Measurements from ENCODE around the gene BICDL2.
A peak's percentile ranks its signal among the peaks of the same experiment; 100 is the strongest.
"Not testable (repeated sequence)": the region's sequence is repeated elsewhere in the genome, so short reads cannot be mapped to it uniquely, and the experiment has no call there.

Gene BICDL2, protein sequence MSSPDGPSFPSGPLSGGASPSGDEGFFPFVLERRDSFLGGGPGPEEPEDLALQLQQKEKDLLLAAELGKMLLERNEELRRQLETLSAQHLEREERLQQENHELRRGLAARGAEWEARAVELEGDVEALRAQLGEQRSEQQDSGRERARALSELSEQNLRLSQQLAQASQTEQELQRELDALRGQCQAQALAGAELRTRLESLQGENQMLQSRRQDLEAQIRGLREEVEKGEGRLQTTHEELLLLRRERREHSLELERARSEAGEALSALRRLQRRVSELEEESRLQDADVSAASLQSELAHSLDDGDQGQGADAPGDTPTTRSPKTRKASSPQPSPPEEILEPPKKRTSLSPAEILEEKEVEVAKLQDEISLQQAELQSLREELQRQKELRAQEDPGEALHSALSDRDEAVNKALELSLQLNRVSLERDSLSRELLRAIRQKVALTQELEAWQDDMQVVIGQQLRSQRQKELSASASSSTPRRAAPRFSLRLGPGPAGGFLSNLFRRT

DNA sequence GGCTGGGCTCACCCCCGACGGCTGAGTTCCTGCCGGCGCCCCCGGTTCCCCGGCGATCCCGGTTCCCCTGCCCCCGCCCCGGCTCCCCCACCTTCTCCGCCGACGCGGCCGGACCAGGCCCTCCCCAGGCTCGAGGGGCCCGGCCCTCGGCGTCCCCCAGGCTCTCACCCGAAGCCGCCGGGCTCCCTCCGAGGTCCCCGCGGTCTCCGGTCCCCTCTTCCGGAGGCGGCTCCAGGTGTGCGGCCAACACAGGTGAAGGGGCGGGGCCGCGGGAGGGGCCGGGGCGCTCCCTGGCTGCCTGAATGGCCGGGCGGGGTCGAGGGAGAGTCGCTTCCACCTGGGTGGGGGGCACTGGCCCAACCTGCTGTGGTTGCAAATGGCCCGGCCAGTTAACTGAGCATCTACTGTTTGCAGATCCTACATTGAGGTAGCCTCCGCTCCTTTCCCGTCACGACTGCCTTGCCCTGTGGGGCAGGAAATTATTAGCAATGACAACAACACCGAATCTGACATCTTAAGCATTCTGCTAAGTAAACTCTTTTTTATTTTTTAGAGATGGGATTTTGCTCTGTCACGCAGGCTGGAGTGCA is at the start of gene BICDL2:
BICDL2 (minus strand) TSS at position 219 of the 590 bp plus-strand sequence. CDS start 1,448 bp downstream, outside the sequence.
- peak within 1 kb of the TSS; percentile 66 for H3K27ac ChIP-seq
- TF ChIP-seq, protein P1, sequence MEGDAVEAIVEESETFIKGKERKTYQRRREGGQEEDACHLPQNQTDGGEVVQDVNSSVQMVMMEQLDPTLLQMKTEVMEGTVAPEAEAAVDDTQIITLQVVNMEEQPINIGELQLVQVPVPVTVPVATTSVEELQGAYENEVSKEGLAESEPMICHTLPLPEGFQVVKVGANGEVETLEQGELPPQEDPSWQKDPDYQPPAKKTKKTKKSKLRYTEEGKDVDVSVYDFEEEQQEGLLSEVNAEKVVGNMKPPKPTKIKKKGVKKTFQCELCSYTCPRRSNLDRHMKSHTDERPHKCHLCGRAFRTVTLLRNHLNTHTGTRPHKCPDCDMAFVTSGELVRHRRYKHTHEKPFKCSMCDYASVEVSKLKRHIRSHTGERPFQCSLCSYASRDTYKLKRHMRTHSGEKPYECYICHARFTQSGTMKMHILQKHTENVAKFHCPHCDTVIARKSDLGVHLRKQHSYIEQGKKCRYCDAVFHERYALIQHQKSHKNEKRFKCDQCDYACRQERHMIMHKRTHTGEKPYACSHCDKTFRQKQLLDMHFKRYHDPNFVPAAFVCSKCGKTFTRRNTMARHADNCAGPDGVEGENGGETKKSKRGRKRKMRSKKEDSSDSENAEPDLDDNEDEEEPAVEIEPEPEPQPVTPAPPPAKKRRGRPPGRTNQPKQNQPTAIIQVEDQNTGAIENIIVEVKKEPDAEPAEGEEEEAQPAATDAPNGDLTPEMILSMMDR (conservative IDR thresholded peaks at IDR 0.05): no peak
- TF ChIP-seq ZFX (IDR thresholded peaks at IDR 0.05): no peak

DNA sequence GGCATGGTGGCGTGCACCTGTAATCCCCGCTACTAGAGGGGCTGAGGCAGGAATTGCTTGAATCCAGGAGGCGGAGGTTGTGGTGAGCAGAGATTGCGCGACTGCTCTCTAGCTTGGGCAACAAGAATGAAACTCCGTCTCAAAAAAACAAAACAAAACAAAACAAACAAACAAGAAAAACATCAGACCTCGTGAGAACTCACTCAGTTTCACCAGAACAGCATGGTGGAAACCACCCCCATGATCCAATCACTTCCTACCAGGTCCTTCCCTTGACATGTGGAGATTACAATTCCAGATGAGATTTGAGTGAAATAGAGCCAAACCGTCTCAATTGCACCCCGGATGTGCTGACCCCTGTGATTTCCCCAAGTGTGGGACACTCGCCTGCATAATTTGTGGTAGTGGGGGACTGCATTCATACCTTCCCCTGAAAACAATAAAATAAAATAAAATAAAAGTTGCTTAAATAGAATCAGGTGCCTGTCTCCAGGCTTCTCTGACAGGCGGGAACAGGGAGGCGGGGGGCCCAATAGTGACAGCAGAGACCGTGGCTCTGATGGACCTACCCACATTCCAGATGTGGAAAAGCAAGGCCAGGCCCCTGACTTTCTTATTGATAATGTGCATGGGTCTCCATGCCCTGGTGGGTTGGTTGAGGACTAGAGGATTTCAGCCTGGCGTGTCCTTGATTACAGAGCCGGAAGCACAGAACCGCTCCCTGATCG is 49.3 kb upstream of the BICDL2 start:
- no peak for TF ChIP-seq ZFX (IDR thresholded peaks at IDR 0.05)
- TF ChIP-seq, protein P1 (conservative IDR thresholded peaks at IDR 0.05): no peak
- no peak overlapping the region for H3K27ac ChIP-seq

DNA sequence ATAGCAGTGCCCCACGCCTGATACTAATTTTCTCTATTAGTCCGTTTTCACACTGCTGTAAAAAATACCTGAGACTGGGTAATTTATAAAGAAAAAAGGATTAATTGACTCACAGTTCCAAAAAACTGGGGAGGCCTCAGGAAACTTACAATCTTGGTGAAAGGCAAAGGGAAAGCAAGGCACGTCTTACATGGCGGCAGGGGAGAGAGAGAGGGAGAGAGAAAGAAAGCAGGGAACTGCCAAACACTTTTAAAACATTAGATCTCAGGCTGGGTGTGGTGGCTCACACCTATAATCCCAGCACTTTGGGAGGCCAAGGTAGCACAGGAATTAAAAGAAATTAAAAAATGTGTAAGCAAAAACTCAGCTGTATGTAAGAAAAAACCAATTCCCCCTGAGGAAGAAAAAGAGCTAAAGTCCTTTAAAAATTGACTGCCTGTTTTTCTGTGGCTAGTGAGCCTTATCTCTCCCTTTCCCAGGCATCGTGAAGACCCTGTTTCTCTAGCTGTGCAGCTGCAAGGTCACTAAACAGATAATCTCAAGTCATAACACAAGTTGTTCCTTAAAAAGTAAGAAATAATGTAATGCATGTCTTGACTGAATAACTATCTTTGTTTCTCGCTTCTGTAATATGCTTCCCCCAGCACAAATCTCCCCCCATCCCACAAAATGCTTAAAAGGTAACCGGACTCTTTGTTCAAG is 48.4 kb upstream of the BICDL2 start:
- TF ChIP-seq, protein P1 (conservative IDR thresholded peaks at IDR 0.05): no peak
- TF ChIP-seq ZFX (IDR thresholded peaks at IDR 0.05): no peak
- no peak overlapping the region for H3K27ac ChIP-seq

DNA sequence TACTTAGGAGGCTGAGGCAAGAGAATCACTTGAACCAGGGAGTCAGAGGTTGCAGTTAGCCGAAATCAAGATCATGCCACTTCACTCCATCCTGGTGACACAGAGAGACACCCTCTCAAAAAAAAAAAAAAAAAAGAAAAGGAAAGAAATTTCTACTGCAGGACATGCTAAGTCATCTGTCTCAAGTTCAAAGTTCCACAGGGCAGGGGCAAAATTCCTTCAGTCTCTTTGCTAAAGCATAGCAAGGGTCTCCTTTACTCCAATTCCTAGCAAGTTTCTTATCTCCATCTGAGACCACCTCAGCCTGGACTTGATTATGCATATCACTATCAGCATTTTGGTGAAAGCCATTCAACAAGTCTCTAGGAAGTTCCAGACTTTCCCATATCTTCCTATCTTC is 47.7 kb upstream of the BICDL2 start:
- no peak overlapping the region for H3K27ac ChIP-seq
- no peak for TF ChIP-seq ZFX (IDR thresholded peaks at IDR 0.05)
- TF ChIP-seq, protein P1 (conservative IDR thresholded peaks at IDR 0.05): no peak

DNA sequence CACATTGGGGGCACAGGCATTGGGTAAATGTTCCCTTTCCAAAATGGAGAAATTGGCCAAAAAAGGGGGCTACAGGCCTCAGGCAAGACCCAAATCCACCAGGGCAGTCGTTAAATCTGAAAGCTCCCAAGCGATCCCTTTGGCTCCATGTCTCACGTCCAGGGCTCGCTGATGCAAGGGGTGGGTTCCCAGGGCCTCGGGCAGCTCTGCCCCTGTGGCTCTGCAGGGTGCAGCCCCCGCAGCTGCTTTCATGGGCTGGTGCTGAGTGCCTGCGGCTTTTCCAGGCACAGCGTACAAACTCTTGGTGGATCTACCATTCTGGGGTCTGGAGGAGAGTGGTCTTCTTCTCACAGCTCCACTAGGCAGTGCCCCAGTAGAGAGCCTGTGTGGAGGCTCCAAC is 46.7 kb upstream of the BICDL2 start:
- H3K27ac ChIP-seq: not testable (repeated sequence)

DNA sequence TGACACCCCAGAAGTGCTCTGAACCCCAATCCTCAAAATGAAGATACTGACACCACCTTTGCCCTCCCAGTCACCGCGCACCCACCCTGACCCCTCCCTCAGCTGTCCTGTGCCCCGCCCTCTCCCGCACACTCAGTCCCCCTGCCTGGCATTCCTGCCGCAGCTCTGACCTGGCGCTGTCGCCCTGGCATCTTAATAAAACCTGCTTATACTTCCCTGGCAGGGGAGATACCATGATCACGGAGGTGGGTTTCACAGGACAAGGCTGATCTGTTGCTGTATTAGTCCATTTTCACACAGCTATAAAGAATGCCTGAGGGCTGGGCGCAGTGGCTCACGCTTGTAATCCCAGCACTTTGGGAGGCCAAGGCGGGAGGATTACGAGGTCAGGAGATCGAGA is 45.2 kb upstream of the BICDL2 start:
- not testable (repeated sequence) for H3K27ac ChIP-seq

DNA sequence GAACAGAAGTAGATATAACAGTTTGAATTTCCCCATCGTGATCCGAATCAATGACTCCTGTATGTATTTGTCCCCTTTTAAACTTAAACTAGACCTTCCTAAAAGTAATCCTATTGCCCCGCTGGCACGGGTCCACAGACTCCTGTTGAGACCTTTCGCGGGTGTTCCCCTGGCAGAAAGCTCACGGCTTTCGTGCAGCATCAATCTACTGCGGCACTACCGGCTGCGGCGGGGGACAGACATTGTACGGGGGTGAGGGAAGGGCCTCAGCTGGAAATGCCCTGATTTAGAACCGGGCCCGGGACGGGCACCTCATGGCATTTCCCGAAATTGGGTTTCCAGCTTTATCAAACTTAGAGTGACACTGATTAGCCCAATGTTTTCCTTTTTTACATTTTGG is 43.3 kb upstream of the BICDL2 start:
- H3K27ac ChIP-seq: no peak overlapping the region
- TF ChIP-seq, protein P1 (conservative IDR thresholded peaks at IDR 0.05): no peak
- no peak for TF ChIP-seq ZFX (IDR thresholded peaks at IDR 0.05)

DNA sequence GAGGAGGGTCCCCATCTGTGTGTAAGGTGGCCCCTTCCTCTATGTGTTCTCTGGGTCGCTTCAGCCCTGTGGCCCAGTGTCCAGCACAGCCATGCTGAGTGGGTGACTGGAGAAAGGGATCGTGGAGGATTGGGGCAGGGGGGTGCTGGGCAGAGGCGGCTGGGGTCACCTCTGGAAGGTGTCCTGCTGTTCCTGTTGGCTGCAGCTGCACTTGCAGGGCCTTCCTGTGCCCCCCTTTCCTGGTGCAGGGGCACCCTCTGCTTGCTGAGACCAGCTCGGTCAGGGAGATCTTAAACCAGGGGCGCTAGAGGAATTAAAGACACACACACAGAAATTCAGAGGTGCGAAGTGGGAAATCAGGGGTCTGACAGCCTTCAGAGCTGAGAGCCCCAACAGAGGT is 39.8 kb upstream of the BICDL2 start:
- no peak overlapping the region for H3K27ac ChIP-seq
- TF ChIP-seq ZFX (IDR thresholded peaks at IDR 0.05): no peak
- TF ChIP-seq, protein P1 (conservative IDR thresholded peaks at IDR 0.05): no peak

DNA sequence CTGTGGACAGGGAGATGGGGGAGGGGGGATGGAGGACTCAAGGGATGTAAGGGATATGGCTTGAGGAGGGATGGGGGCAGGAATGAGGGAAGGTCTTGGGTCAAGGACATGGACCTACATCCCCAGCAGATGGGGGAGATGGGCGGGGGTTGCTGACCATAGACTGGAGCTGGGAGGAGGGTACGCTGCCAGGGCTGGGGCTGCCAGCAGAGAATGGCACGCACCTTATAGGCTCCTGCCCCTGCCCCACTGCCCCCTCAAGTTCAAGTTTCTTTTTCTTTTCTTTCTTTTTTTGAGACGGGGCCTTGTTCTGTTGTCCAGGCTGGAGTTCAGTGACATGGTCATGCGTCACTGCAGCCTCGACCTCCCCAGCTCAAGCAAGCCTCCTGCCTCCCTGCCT is 39.2 kb upstream of the BICDL2 start:
- H3K27ac ChIP-seq: not testable (repeated sequence)

Data from C4-2B (cell line).